ENCODE data around the gene CBR1.
A peak's percentile ranks its signal among the peaks of the same experiment; 100 is the strongest.
"Not testable (repeated sequence)": the region's sequence is repeated elsewhere in the genome, so short reads cannot be mapped to it uniquely, and the experiment has no call there.

CBR1 gene

GRCh38 chr21:36052860-36053714 lies 16.7 kb upstream of the CBR1 start:
- no peak for DNase-seq

GRCh38 chr21:36053715-36054062 lies 16.1 kb upstream of the CBR1 start:
- no peak for DNase-seq

GRCh38 chr21:36055551-36055950 lies 14.3 kb upstream of the CBR1 start:
- DNase-seq, result no peak

- no peak for DNase-seq
Measured at GRCh38 chr21:36059823-36060158, 10.0 kb upstream of the CBR1 start.

GRCh38 chr21:36060159-36060921 lies 9.5 kb upstream of the CBR1 start, which contains the start of gene SETD4:
SETD4 (minus strand) TSS chr21:36060526; CDS start chr21:36058888, 1,638 bp downstream.
- peak; percentile 80 for DNase-seq

- no peak for DNase-seq
Measured at GRCh38 chr21:36061445-36061844, 8.4 kb upstream of the CBR1 start.

- DNase-seq, result no peak
Measured at GRCh38 chr21:36063375-36064084, 6.3 kb upstream of the CBR1 start.

- no peak for DNase-seq
Measured at GRCh38 chr21:36064085-36064460, 5.8 kb upstream of the CBR1 start.

- peak; percentile 22 for DNase-seq
Measured at GRCh38 chr21:36065497-36066036, 4.3 kb upstream of the CBR1 start.

GRCh38 chr21:36068748-36069398 lies 951 bp upstream of the CBR1 start:
- no peak for DNase-seq

GRCh38 chr21:36070999-36071398 lies 1.2 kb downstream of the CBR1 start:
- no peak for DNase-seq

- DNase-seq, result no peak
Measured at GRCh38 chr21:36072453-36073162, 2.8 kb downstream of the CBR1 start.

- DNase-seq, result no peak
Measured at GRCh38 chr21:36073181-36073580, 3.4 kb downstream of the CBR1 start.

- DNase-seq, result not testable (repeated sequence)
Measured at GRCh38 chr21:36073911-36074310, 4.1 kb downstream of the CBR1 start.

- DNase-seq, result no peak
Measured at GRCh38 chr21:36075171-36075570, 5.3 kb downstream of the CBR1 start.

- DNase-seq, result no peak
Measured at GRCh38 chr21:36075953-36076352, 6.1 kb downstream of the CBR1 start.

- no peak for DNase-seq
Measured at GRCh38 chr21:36076878-36077655, 7.2 kb downstream of the CBR1 start.

- DNase-seq, result no peak
Measured at GRCh38 chr21:36077758-36078157, 7.9 kb downstream of the CBR1 start.

GRCh38 chr21:36079010-36079649 lies 9.3 kb downstream of the CBR1 start:
- DNase-seq, result no peak

- DNase-seq, result no peak
Measured at GRCh38 chr21:36079671-36080070, 9.8 kb downstream of the CBR1 start.

- DNase-seq, result no peak
Measured at GRCh38 chr21:36080386-36080785, 10.6 kb downstream of the CBR1 start.
